SU-DHL-6 (cell line): Measurements from ENCODE around the gene CRYZ.

ENCODE experiments used
- H2AFZ ChIP-seq: fragments of 200-600 bp; sonication (generic); 2 replicates; pipeline ENCODE4 v1.6.1; 2014; ENCODE audit warnings: low read depth, mild to moderate bottlenecking, moderate library complexity, mixed read lengths, antibody characterized with exemption, low read length; ENCODE audit not compliant: severe bottlenecking
- H3F3A ChIP-seq: fragments of 200-600 bp; shearing (Covaris generic); 2 replicates; pipeline ENCODE4 v1.6.0; 2016; ENCODE audit warnings: antibody characterized with exemption, mild to moderate bottlenecking; ENCODE audit not compliant: insufficient read depth
- H3K27ac ChIP-seq: fragments of 200-600 bp; sonication (generic); 2 replicates; pipeline ENCODE4 v1.5.1; 2016; ENCODE audit warnings: low read depth, mild to moderate bottlenecking, low read length, moderate library complexity, mixed read lengths
- H3K27me3 ChIP-seq: fragments of 200-600 bp; sonication (generic), shearing (Covaris generic); 2 replicates; pipeline ENCODE4 v1.6.0; 2014; ENCODE audit warnings: mild to moderate bottlenecking, low read length
- H3K36me3 ChIP-seq: fragments of 200-600 bp; sonication (generic); 2 replicates; pipeline ENCODE4 v1.6.1; 2014; ENCODE audit warnings: mild to moderate bottlenecking, low read length, mixed read lengths
- H3K4me2 ChIP-seq: fragments of 300-600, 200-600 bp; shearing (Covaris generic), sonication (generic); 2 replicates; pipeline ENCODE4 v1.6.0; 2014; ENCODE audit warnings: low read length, low read depth, mild to moderate bottlenecking; ENCODE audit not compliant: poor library complexity, severe bottlenecking
- H3K4me3 ChIP-seq: fragments of 200-600 bp; sonication (generic); 2 replicates; pipeline ENCODE4 v1.5.1; 2014; ENCODE audit warnings: antibody characterized with exemption, low read length, mild to moderate bottlenecking, mixed read lengths; ENCODE audit not compliant: insufficient read depth, poor library complexity, severe bottlenecking
- H3K79me2 ChIP-seq: fragments of 200-600 bp; sonication (generic); 2 replicates; pipeline ENCODE4 v1.6.1; 2014; ENCODE audit warnings: mild to moderate bottlenecking, low read length, moderate library complexity; ENCODE audit not compliant: insufficient read depth
- H3K9ac ChIP-seq: fragments of 200-600 bp; sonication (generic); 2 replicates; pipeline ENCODE4 v1.7.0; 2014; ENCODE audit warnings: mild to moderate bottlenecking, low read length
- H3K9me2 ChIP-seq: fragments of 200-600 bp; sonication (generic); replicated peaks from 2 replicates; pipeline ENCODE4 v1.6.1; 2014; ENCODE audit warnings: low read length; ENCODE audit not compliant: insufficient read depth
- H3K9me3 ChIP-seq: fragments of 200-600 bp; sonication (generic); 2 replicates; pipeline ENCODE4 v1.6.1; 2014; ENCODE audit warnings: low read length, mixed read lengths; ENCODE audit not compliant: insufficient read depth
- H4K20me1 ChIP-seq: fragments of 200-600 bp; sonication (generic); 2 replicates; pipeline ENCODE4 v1.6.1; 2014; ENCODE audit warnings: low read depth, mild to moderate bottlenecking, antibody characterized with exemption, low read length, moderate library complexity, mixed read lengths
- CTCF ChIP-seq: fragments of 200-600 bp; sonication (generic); IDR thresholded peaks from one replicate; pipeline ENCODE4 v1.5.1; 2017; ENCODE audit warnings: antibody characterized with exemption, mild to moderate bottlenecking, low read length, moderate library complexity; ENCODE audit not compliant: insufficient read depth, poor library complexity, severe bottlenecking
- EZH2phosphoT487 ChIP-seq: fragments of 200-600 bp; sonication (generic), shearing (Covaris generic); conservative IDR thresholded peaks from 2 replicates; pipeline ENCODE4 v1.6.1; 2018; ENCODE audit warnings: mild to moderate bottlenecking, antibody characterized with exemption, low read length, moderate library complexity, mixed read lengths

Gene CRYZ

GRCh38 chr1:74686928-74687327, 45.9 kb downstream of the CRYZ start:
- Histone ChIP-seq H3K36me3 (no peaks in the 10 kb centered on the region), H3K4me2 (no peak overlapping the region), H2AFZ (no peak overlapping the region), H3F3A (no peaks in the 10 kb centered on the region), H4K20me1 (no peaks in the 10 kb centered on the region), H3K27me3 (no peaks in the 10 kb centered on the region), H3K9ac (no peak overlapping the region), H3K9me3 (no peaks in the 10 kb centered on the region), H3K27ac (no peak overlapping the region), H3K4me3 (no peak overlapping the region), H3K9me2 (no peaks in the 10 kb centered on the region), H3K79me2 (no peaks in the 10 kb centered on the region)
- no peak for TF ChIP-seq EZH2phosphoT487
- no peak for TF ChIP-seq CTCF

GRCh38 chr1:74684301-74684700, 48.5 kb downstream of the CRYZ start:
- H4K20me1 ChIP-seq, result no peaks in the 10 kb centered on the region
- no peaks in the 10 kb centered on the region for H3K79me2 ChIP-seq
- no peak overlapping the region for H3K4me3 ChIP-seq
- no peak overlapping the region for H3K4me2 ChIP-seq
- H2AFZ ChIP-seq, result no peak overlapping the region
- no peaks in the 10 kb centered on the region for H3K9me3 ChIP-seq
- no peak overlapping the region for H3K27ac ChIP-seq
- no peaks in the 10 kb centered on the region for H3K9me2 ChIP-seq
- H3F3A ChIP-seq, result no peaks in the 10 kb centered on the region
- no peaks in the 10 kb centered on the region for H3K27me3 ChIP-seq
- TF ChIP-seq CTCF (no peak), EZH2phosphoT487 (no peak)
- H3K36me3 ChIP-seq, result no peaks in the 10 kb centered on the region
- no peak overlapping the region for H3K9ac ChIP-seq

- H3K27ac ChIP-seq, result no peak overlapping the region
- H3F3A ChIP-seq, result no peaks in the 10 kb centered on the region
- no peaks in the 10 kb centered on the region for H3K9me2 ChIP-seq
- no peak overlapping the region for H3K9ac ChIP-seq
- no peak overlapping the region for H3K4me3 ChIP-seq
- no peaks in the 10 kb centered on the region for H3K9me3 ChIP-seq
- H3K36me3 ChIP-seq, result no peaks in the 10 kb centered on the region
- no peaks in the 10 kb centered on the region for H3K27me3 ChIP-seq
- H2AFZ ChIP-seq, result no peak overlapping the region
- H3K4me2 ChIP-seq, result no peak overlapping the region
- TF ChIP-seq CTCF (no peak), EZH2phosphoT487 (no peak)
- H3K79me2 ChIP-seq, result no peaks in the 10 kb centered on the region
- H4K20me1 ChIP-seq, result no peaks in the 10 kb centered on the region
These were observed 49.2 kb downstream of the CRYZ start for GRCh38 chr1:74683656-74684055.
